Spleen (tissue), 7 donors: ENCODE measurements around the gene PDE8A.

ENCODE experiments used
- POLR2A ChIP-seq, 3 donors: fragments of 450-650 bp; IDR thresholded peaks; one replicate each; pipeline ENCODE4 v1.5.1; 2017; ENCODE audit warnings: antibody characterized with exemption in 3 of 3, mild to moderate bottlenecking in 1 of 3
- POLR2AphosphoS5 ChIP-seq, 3 donors: sonication (generic); formaldehyde crosslinking; IDR thresholded peaks; one replicate each; pipeline ENCODE4 v1.5.1; 2017; ENCODE audit warnings: antibody characterized with exemption in 3 of 3
- TF ChIP-seq, protein P1 (sequence below), 11 experiments: fragments of 200-600 bp in 7 of 11; fragments of 450-650 bp in 4 of 11; sonication (generic) in 4 of 11; IDR thresholded peaks in 8 of 11; conservative IDR thresholded peaks in 3 of 11; 1 replicate in 7 of 11; 2 replicates in 4 of 11; pipeline versions ENCODE4 v1.4.0 to v1.8.0; 2016 to 2021; ENCODE audit warnings: antibody characterized with exemption in 11 of 11, inconsistent platforms in 4 of 11, mild to moderate bottlenecking in 1 of 11
- donor health status: DM: no; HTN: no; CAD: no; lungs with moderate emphysema.
- donor health status: DM: no; HTN: no; CAD: no.
- donor health status: DM: no; HTN: no; CAD: no.

- TF ChIP-seq POLR2A (IDR thresholded peaks at IDR 0.05) = no peak
- TF ChIP-seq, protein P1, sequence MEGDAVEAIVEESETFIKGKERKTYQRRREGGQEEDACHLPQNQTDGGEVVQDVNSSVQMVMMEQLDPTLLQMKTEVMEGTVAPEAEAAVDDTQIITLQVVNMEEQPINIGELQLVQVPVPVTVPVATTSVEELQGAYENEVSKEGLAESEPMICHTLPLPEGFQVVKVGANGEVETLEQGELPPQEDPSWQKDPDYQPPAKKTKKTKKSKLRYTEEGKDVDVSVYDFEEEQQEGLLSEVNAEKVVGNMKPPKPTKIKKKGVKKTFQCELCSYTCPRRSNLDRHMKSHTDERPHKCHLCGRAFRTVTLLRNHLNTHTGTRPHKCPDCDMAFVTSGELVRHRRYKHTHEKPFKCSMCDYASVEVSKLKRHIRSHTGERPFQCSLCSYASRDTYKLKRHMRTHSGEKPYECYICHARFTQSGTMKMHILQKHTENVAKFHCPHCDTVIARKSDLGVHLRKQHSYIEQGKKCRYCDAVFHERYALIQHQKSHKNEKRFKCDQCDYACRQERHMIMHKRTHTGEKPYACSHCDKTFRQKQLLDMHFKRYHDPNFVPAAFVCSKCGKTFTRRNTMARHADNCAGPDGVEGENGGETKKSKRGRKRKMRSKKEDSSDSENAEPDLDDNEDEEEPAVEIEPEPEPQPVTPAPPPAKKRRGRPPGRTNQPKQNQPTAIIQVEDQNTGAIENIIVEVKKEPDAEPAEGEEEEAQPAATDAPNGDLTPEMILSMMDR (IDR thresholded peaks at IDR 0.05 in 8 of 11, conservative IDR thresholded peaks at IDR 0.05 in 3 of 11) = no peak
- TF ChIP-seq POLR2AphosphoS5 (IDR thresholded peaks at IDR 0.05) = no peak
Measured at GRCh38 chr15:84967380-84967779, 14.3 kb upstream of the PDE8A start.
